HG02943 (cell line): ENCODE results near the gene PLEKHA1.

ENCODE experiments used
- ATAC-seq: cut with Tn5 transposase; IDR thresholded peaks from one replicate; pipeline ENCODE4 v1.9.1; 2021; ENCODE audit warnings: mild to moderate bottlenecking, low read depth, moderate library complexity; ENCODE audit not compliant: unreplicated experiment

PLEKHA1 gene

DNA sequence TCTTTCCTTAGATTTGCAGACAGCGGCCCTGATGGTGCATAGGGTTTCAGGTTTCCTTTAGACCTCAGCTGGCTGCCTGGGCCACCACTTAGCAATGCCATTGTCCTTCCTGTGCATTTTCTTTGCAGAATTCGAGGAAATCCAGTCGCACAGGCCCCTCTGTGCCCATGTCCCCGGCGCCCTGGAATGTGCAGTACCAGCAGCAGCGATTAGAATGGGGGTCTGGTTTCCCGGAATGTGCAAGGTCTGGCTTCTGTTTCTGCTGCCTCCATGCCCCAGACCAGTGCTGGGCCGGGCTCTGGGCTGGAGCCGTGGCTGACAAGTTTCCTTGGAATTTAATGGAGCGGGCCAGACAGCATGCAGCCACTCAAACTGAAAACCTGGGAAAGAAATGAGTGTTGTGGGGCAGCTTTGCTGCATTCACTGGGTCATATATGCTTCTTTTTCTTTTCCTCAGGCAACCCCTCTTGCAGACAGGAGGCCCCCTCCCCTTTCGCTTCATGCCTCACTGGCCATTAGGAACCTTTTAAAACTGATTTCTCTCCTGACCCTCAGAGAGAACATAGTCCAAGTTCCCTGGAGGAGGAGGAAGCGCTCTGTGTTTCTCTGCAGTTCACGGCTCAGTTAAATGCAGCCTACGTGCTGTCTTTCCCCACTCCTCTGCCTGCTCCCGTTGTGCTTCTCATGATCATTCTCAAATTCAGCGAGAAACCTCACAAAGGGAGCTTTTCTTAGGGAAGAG, 101.3 kb downstream of the PLEKHA1 start:
- ATAC-seq = no peak

DNA sequence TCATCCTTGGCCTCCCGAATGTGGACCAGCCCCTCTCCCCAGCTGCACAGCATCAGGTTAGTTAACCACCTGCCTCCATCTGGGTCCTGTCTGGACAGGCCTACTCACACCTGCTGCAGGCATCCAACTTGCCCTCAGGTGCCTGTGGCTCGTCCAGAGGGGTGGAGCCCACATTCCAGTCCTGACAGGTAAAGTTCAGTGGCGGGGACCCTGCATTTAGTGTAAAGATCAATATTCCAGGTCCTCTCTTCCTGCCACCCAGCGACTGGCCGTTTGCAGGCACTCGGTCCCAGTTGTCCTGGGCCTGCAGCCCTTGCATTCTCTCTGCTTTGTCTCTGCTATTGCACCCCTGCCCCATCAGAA, 101.8 kb downstream of the PLEKHA1 start:
- no peak for ATAC-seq

- no peak for ATAC-seq
Observed at GRCh38 chr10:122477436-122477835, 102.9 kb downstream of the PLEKHA1 start.

GRCh38 chr10:122478971-122479370, 104.5 kb downstream of the PLEKHA1 start:
- ATAC-seq = no peak

DNA sequence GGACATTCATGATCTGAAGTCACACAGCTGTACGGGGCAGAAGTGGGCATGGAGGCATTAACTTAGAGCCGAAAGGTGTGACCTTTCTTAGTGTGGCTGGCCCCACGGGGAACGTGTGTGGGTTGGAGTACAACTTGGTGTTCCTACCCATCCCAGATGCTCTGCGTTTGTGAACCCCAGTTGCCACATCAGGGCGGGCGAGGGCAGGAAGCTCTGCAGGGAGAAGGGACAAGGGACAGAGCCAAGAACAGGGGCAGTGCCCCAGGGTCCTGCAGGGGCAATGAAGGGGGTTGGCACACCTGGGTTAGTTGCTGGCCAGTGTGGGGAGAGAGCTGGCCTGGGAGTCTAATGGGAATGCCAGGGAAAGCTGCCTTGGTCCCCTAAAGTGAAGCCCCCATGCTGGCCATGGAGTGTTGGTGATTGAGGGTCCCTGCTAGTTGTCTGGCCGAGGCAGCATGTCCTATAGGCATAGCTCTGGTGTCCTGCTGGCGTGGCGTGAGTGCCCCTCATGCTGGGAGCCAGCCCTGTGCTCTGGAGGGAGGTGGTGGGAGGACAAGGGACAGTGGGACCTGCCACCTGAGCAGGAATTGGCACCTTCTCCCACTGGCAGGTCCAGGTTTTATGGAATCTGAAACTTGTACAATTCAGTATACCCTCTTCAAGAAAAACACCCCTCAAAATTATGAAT, 105.8 kb downstream of the PLEKHA1 start:
- ATAC-seq = no peak

DNA sequence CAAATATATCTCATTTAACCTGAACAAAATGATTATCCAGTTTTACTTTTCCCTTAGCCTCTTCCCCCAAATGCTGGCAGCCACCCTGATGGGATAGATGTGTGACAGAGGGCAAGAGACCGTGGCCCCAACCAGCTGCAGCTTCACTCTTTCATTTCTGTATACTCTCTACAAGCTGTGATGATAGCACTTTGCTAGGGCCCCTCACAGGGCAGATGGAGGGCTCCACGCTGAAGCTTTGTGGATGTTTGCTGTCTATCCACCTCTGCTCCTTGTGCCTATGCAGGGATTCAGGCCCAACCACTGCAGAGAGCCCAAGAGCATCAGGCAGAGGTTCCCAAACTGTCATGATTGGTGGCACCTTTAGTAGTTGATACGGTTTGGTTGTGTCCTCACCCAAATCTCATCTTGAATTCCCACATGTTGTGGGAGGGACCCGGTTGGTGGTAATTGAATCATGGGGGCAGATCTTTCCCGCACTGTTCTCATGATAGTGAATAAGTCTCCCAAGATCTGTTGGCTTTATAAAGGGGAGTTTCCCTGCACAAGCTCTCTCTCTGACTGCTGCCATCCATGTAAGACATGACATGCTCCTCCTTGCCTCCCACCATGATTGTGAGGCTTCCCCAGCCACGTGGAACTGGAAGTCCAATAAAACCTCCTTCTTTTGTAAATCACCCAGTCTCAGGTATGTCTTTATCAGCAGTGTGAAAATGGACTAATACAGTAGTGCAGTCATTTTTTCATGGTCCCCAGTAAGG, 107.0 kb downstream of the PLEKHA1 start:
- no peak for ATAC-seq
